ENCODE results near the gene SPP1. TPM values are rescaled to one million over a fixed set of nuclear protein-coding genes. Genes with fewer than 3 reads are reported as not detected.
"Not testable (repeated sequence)": the region's sequence is repeated elsewhere in the genome, so short reads cannot be mapped to it uniquely, and the experiment has no call there.

SPP1 gene
- total RNA-seq, 1 donor from 2014 or later: 6.5 TPM

- no peak for DNase-seq (ENCODE audit: extremely low spot score, unreplicated experiment)
- Mint-ChIP-seq H3K4me1 (ENCODE audit: unreplicated experiment) (no peaks in the 10 kb centered on the region), H3K9me3 (ENCODE audit: unreplicated experiment) (peaks cover 5% of the 10 kb centered on the region), H3K4me3 (ENCODE audit: unreplicated experiment) (no peak overlapping the region), H3K27me3 (ENCODE audit: unreplicated experiment) (peaks cover 8% of the 10 kb centered on the region), H3K36me3 (ENCODE audit: unreplicated experiment) (peaks cover 2% of the 10 kb centered on the region), H3K27ac (ENCODE audit: unreplicated experiment) (no peak overlapping the region)
- no peak for TF ChIP-seq CTCF (IDR thresholded peaks at IDR 0.05)
These were observed 42.2 kb upstream of the SPP1 start for GRCh38 chr4:87933337-87933736.

GRCh38 chr4:87934157-87934704 lies 41.3 kb upstream of the SPP1 start:
- TF ChIP-seq CTCF (IDR thresholded peaks at IDR 0.05): no peak
- Mint-ChIP-seq H3K27ac (ENCODE audit: unreplicated experiment) (no peak overlapping the region), H3K36me3 (ENCODE audit: unreplicated experiment) (peaks cover 2% of the 10 kb centered on the region), H3K4me3 (ENCODE audit: unreplicated experiment) (no peak overlapping the region), H3K4me1 (ENCODE audit: unreplicated experiment) (peaks cover under 1% of the 10 kb centered on the region), H3K9me3 (ENCODE audit: unreplicated experiment) (peaks cover 5% of the 10 kb centered on the region), H3K27me3 (ENCODE audit: unreplicated experiment) (peaks cover 3% of the 10 kb centered on the region)
- no peak for DNase-seq (ENCODE audit: extremely low spot score, unreplicated experiment)

GRCh38 chr4:87934973-87935372 lies 40.5 kb upstream of the SPP1 start:
- Mint-ChIP-seq H3K4me3 (ENCODE audit: unreplicated experiment) (no peak overlapping the region), H3K27me3 (ENCODE audit: unreplicated experiment) (peaks cover 3% of the 10 kb centered on the region), H3K27ac (ENCODE audit: unreplicated experiment) (no peak overlapping the region), H3K36me3 (ENCODE audit: unreplicated experiment) (peaks cover 2% of the 10 kb centered on the region), H3K4me1 (ENCODE audit: unreplicated experiment) (peaks cover 8% of the 10 kb centered on the region), H3K9me3 (ENCODE audit: unreplicated experiment) (peaks cover 5% of the 10 kb centered on the region)
- no peak for DNase-seq (ENCODE audit: extremely low spot score, unreplicated experiment)
- TF ChIP-seq CTCF (IDR thresholded peaks at IDR 0.05): no peak

- H3K9me3 Mint-ChIP-seq (ENCODE audit: unreplicated experiment); DNase-seq (ENCODE audit: extremely low spot score, unreplicated experiment); H3K4me3 Mint-ChIP-seq (ENCODE audit: unreplicated experiment); H3K27ac Mint-ChIP-seq (ENCODE audit: unreplicated experiment); H3K27me3 Mint-ChIP-seq (ENCODE audit: unreplicated experiment); H3K36me3 Mint-ChIP-seq (ENCODE audit: unreplicated experiment): not testable (repeated sequence)
- peaks cover 16% of the 10 kb centered on the region for H3K4me1 Mint-ChIP-seq (ENCODE audit: unreplicated experiment)
These were observed 39.6 kb upstream of the SPP1 start for GRCh38 chr4:87935954-87936353.

GRCh38 chr4:87937523-87937922 lies 38.0 kb upstream of the SPP1 start:
- Mint-ChIP-seq H3K4me3 (ENCODE audit: unreplicated experiment) (no peak overlapping the region), H3K9me3 (ENCODE audit: unreplicated experiment) (no peaks in the 10 kb centered on the region), H3K27ac (ENCODE audit: unreplicated experiment) (no peak overlapping the region), H3K36me3 (ENCODE audit: unreplicated experiment) (no peaks in the 10 kb centered on the region), H3K4me1 (ENCODE audit: unreplicated experiment) (peaks cover 23% of the 10 kb centered on the region), H3K27me3 (ENCODE audit: unreplicated experiment) (no peaks in the 10 kb centered on the region)
- no peak for TF ChIP-seq CTCF (IDR thresholded peaks at IDR 0.05)
- no peak for DNase-seq (ENCODE audit: extremely low spot score, unreplicated experiment)

- Mint-ChIP-seq H3K27me3 (ENCODE audit: unreplicated experiment) (no peaks in the 10 kb centered on the region), H3K9me3 (ENCODE audit: unreplicated experiment) (no peaks in the 10 kb centered on the region), H3K27ac (ENCODE audit: unreplicated experiment) (no peak overlapping the region), H3K4me3 (ENCODE audit: unreplicated experiment) (no peak overlapping the region), H3K36me3 (ENCODE audit: unreplicated experiment) (no peaks in the 10 kb centered on the region), H3K4me1 (ENCODE audit: unreplicated experiment) (peaks cover 23% of the 10 kb centered on the region)
- no peak for TF ChIP-seq CTCF (IDR thresholded peaks at IDR 0.05)
- DNase-seq (ENCODE audit: extremely low spot score, unreplicated experiment): no peak
These were observed 36.8 kb upstream of the SPP1 start for GRCh38 chr4:87938746-87939145.
